HG03045 (cell line): Measurements from ENCODE around the gene GLT8D1.

ENCODE experiments used
- ATAC-seq: cut with Tn5 transposase; IDR thresholded peaks from one replicate; pipeline ENCODE4 v1.9.1; 2021; ENCODE audit warnings: mild to moderate bottlenecking, moderate library complexity; ENCODE audit not compliant: unreplicated experiment

GLT8D1 gene

GRCh38 chr3:52712291-52713212 is 7.0 kb upstream of the GLT8D1 start:
- ATAC-seq: no peak

GRCh38 chr3:52710512-52710911 is 4.9 kb upstream of the GLT8D1 start:
- ATAC-seq: no peak

GRCh38 chr3:52707585-52707984 is 2.0 kb upstream of the GLT8D1 start:
- no peak for ATAC-seq

GRCh38 chr3:52705438-52705687 is 228 bp downstream of the GLT8D1 start:
- no peak for ATAC-seq

- ATAC-seq: no peak
Observed at GRCh38 chr3:52704611-52705437, 767 bp downstream of the GLT8D1 start.

- no peak for ATAC-seq
Observed at GRCh38 chr3:52703341-52703740, 2.2 kb downstream of the GLT8D1 start.

- no peak for ATAC-seq
Observed at GRCh38 chr3:52697632-52697965, 8.0 kb downstream of the GLT8D1 start.

GRCh38 chr3:52696830-52697631 is 8.6 kb downstream of the GLT8D1 start:
- no peak for ATAC-seq

GRCh38 chr3:52695798-52696671 is 9.6 kb downstream of the GLT8D1 start:
- ATAC-seq: no peak

- no peak for ATAC-seq
Observed at GRCh38 chr3:52694528-52695189, 10.9 kb downstream of the GLT8D1 start.

GRCh38 chr3:52693071-52693470 is 12.5 kb downstream of the GLT8D1 start:
- ATAC-seq: no peak

GRCh38 chr3:52690560-52690959 is 15.0 kb downstream of the GLT8D1 start:
- ATAC-seq: no peak

- ATAC-seq: no peak
Observed at GRCh38 chr3:52689151-52689550, 16.4 kb downstream of the GLT8D1 start.

- ATAC-seq: no peak
Observed at GRCh38 chr3:52688266-52688665, 17.3 kb downstream of the GLT8D1 start.

GRCh38 chr3:52685709-52686691 is 19.6 kb downstream of the GLT8D1 start, which contains the start of the genes GNL3 and PBRM1:
Gene GNL3 (plus strand): TSS chr3:52686032. CDS start chr3:52686093, 61 bp downstream.
Gene PBRM1 (minus strand): TSS chr3:52685913.
- ATAC-seq: peak; percentile 74

GRCh38 chr3:52685285-52685708 is 20.3 kb downstream of the GLT8D1 start:
- peak; percentile 75 for ATAC-seq

- no peak for ATAC-seq
Observed at GRCh38 chr3:52684184-52684583, 21.4 kb downstream of the GLT8D1 start.

GRCh38 chr3:52683611-52684010 is 22.0 kb downstream of the GLT8D1 start:
- no peak for ATAC-seq

- ATAC-seq: no peak
Observed at GRCh38 chr3:52682016-52682415, 23.6 kb downstream of the GLT8D1 start.
